Measurements from ENCODE around the gene ZNF268.

Gene ZNF268

GRCh38 chr12:133181238-133181959, at the start of gene ZNF268:
TSS of gene ZNF268 (plus strand) at chr12:133181495. CDS start at chr12:133181998, 503 bp downstream.
- peak within 1 kb of the TSS; percentile 64 for H3K27ac ChIP-seq (ENCODE audit: low read depth, low read length, poor library complexity, severe bottlenecking)
- peak within 1 kb of the TSS; percentile 6; the same call in 1 of the 2 replicates for H2AFZ ChIP-seq (ENCODE audit: low read length)
- H3K79me2 ChIP-seq (ENCODE audit: insufficient read depth, low read length) = no peaks in the 10 kb centered on the region
- H3K4me2 ChIP-seq (ENCODE audit: low read length) = peak within 1 kb of the TSS; percentile 85
- H3K9me3 ChIP-seq (ENCODE audit: low read length) = peaks cover 31% of the 10 kb centered on the region
- TF ChIP-seq EZH2 (IDR thresholded peaks at IDR 0.05; ENCODE audit: borderline replicate concordance, low read length) = no peak
- TF ChIP-seq CTCF (IDR thresholded peaks at IDR 0.05; ENCODE audit: low read length) = peak; percentile 89
- H3K27me3 ChIP-seq (ENCODE audit: insufficient read depth, low read length) = no peaks in the 10 kb centered on the region
- H3K4me1 ChIP-seq (ENCODE audit: insufficient read depth, low read length, severe bottlenecking) = peaks cover 8% of the 10 kb centered on the region
- H3K4me3 ChIP-seq (ENCODE audit: low read depth, low read length, poor library complexity, severe bottlenecking) = peak within 1 kb of the TSS; percentile 96
- H3K9ac ChIP-seq (ENCODE audit: low read length) = peak within 1 kb of the TSS; percentile 85
- no peaks in the 10 kb centered on the region for H3F3A ChIP-seq (ENCODE audit: insufficient read depth, low read length)
- no peaks in the 10 kb centered on the region for H4K20me1 ChIP-seq (ENCODE audit: insufficient read depth, low read length)
- H3K9me2 ChIP-seq (ENCODE audit: low read depth, low read length) = no peaks in the 10 kb centered on the region
- peaks cover 43% of the 10 kb centered on the region for H3K36me3 ChIP-seq (ENCODE audit: insufficient read depth, low read length)

DNA sequence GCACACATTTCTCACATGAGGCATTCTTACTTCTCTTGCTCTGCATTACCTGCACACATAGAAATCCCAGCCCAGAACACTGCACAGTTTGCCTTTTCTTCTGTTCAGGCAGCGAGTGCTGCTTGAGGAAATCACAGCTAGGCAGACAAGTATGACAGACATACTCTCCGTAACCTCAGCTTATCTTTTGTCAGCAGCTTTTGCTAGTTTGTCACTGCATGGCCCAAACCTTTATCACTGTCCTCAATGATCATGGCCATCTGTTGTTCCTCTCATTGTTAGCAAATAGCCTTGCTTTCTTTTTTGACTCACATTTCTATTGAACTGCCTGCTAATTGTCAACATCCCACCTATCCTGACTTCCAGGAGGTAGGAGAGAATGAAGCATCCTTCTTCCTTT, 45.5 kb upstream of the ZNF268 start:
- Histone ChIP-seq H3K9me2 (ENCODE audit: low read depth, low read length) (no peaks in the 10 kb centered on the region), H3K79me2 (ENCODE audit: insufficient read depth, low read length) (peaks cover 5% of the 10 kb centered on the region; the same call in 1 of the 2 replicates), H3K36me3 (ENCODE audit: insufficient read depth, low read length) (peaks cover 93% of the 10 kb centered on the region), H3K4me2 (ENCODE audit: low read length) (no peak overlapping the region), H3K4me1 (ENCODE audit: insufficient read depth, low read length, severe bottlenecking) (peaks cover 9% of the 10 kb centered on the region), H2AFZ (ENCODE audit: low read length) (no peak overlapping the region), H3K27ac (ENCODE audit: low read depth, low read length, poor library complexity, severe bottlenecking) (no peak overlapping the region), H3K9me3 (ENCODE audit: low read length) (peaks cover 62% of the 10 kb centered on the region), H3K4me3 (ENCODE audit: low read depth, low read length, poor library complexity, severe bottlenecking) (no peak overlapping the region), H3K9ac (ENCODE audit: low read length) (no peak overlapping the region), H3K27me3 (ENCODE audit: insufficient read depth, low read length) (no peaks in the 10 kb centered on the region), H3F3A (ENCODE audit: insufficient read depth, low read length) (no peaks in the 10 kb centered on the region), H4K20me1 (ENCODE audit: insufficient read depth, low read length) (no peaks in the 10 kb centered on the region)
- TF ChIP-seq EZH2 (IDR thresholded peaks at IDR 0.05; ENCODE audit: borderline replicate concordance, low read length) = no peak
- TF ChIP-seq CTCF (IDR thresholded peaks at IDR 0.05; ENCODE audit: low read length) = no peak

GRCh38 chr12:133145981-133146380, 35.3 kb upstream of the ZNF268 start:
- Histone ChIP-seq H3K9me3 (ENCODE audit: low read length) (peaks cover 39% of the 10 kb centered on the region), H3K9me2 (ENCODE audit: low read depth, low read length) (no peaks in the 10 kb centered on the region), H2AFZ (ENCODE audit: low read length) (no peak overlapping the region), H4K20me1 (ENCODE audit: insufficient read depth, low read length) (no peaks in the 10 kb centered on the region), H3K4me1 (ENCODE audit: insufficient read depth, low read length, severe bottlenecking) (no peaks in the 10 kb centered on the region), H3F3A (ENCODE audit: insufficient read depth, low read length) (no peaks in the 10 kb centered on the region), H3K4me3 (ENCODE audit: low read depth, low read length, poor library complexity, severe bottlenecking) (no peak overlapping the region), H3K36me3 (ENCODE audit: insufficient read depth, low read length) (peaks cover 87% of the 10 kb centered on the region), H3K79me2 (ENCODE audit: insufficient read depth, low read length) (no peaks in the 10 kb centered on the region), H3K27me3 (ENCODE audit: insufficient read depth, low read length) (no peaks in the 10 kb centered on the region), H3K9ac (ENCODE audit: low read length) (no peak overlapping the region), H3K4me2 (ENCODE audit: low read length) (no peak overlapping the region), H3K27ac (ENCODE audit: low read depth, low read length, poor library complexity, severe bottlenecking) (no peak overlapping the region)
- TF ChIP-seq CTCF (IDR thresholded peaks at IDR 0.05; ENCODE audit: low read length) (no peak), EZH2 (IDR thresholded peaks at IDR 0.05; ENCODE audit: borderline replicate concordance, low read length) (no peak)
